Tibial nerve (tissue), 4 donors: ENCODE results near the gene GBE1. TPM values are rescaled to one million over a fixed set of nuclear protein-coding genes. Genes with fewer than 3 reads are reported as not detected.

Source experiments
- DNase-seq, 2 donors: peaks; one replicate each; pipeline ENCODE4 v3.0.0-alpha.2; 2019; ENCODE audit warnings: low spot score in 2 of 2
- H3K27ac ChIP-seq, 4 donors: fragments of 200-600 bp; sonication (generic) in 3 of 4; one replicate each; pipeline ENCODE4 v1.5.1; 2017 to 2019; ENCODE audit warnings: mild to moderate bottlenecking in 1 of 4
- H3K27me3 ChIP-seq, 2 donors: fragments of 200-600 bp; sonication (generic) in 1 of 2; one replicate each; pipeline versions ENCODE4 v1.5.1 to v1.6.0; 2017 to 2019
- H3K36me3 ChIP-seq, 3 donors: fragments of 200-600 bp; sonication (generic); one replicate each; pipeline ENCODE4 v1.5.1; 2018 to 2019
- H3K4me1 ChIP-seq, 4 donors: fragments of 200-600 bp; sonication (generic) in 3 of 4; one replicate each; pipeline ENCODE4 v1.5.1; 2017 to 2019
- H3K4me3 ChIP-seq, 4 donors: fragments of 200-600 bp; sonication (generic) in 3 of 4; one replicate each; pipeline ENCODE4 v1.5.1; 2017 to 2019; ENCODE audit warnings: mild to moderate bottlenecking in 1 of 4, moderate library complexity in 1 of 4
- H3K9me3 ChIP-seq, 4 donors: fragments of 200-600 bp; sonication (generic) in 3 of 4; one replicate each; pipeline ENCODE4 v1.5.1; 2017 to 2019
- EP300 ChIP-seq, 2 donors: sonication (generic); formaldehyde crosslinking; IDR thresholded peaks; one replicate each; pipeline ENCODE4 v1.6.1; 2017; ENCODE audit warnings: antibody characterized with exemption in 2 of 2, mild to moderate bottlenecking in 1 of 2
- POLR2A ChIP-seq, 2 donors: fragments of 450-650 bp; IDR thresholded peaks; one replicate each; pipeline ENCODE4 v1.6.1; 2017; ENCODE audit warnings: antibody characterized with exemption in 2 of 2, mild to moderate bottlenecking in 2 of 2, moderate library complexity in 2 of 2
- WGBS, 2 donors: methylation state at CpG; one replicate each; pipeline ENCODE4 v1.1.5; 2018; 5-methylcytosine and 5-hydroxymethylcytosine counted together
- total RNA-seq, 4 donors: library from RNA; depleted of rRNA; stranded (reverse); fragments of >200 nt; gene quantifications; one replicate each; pipeline ENCODE4 v1.1.0, GENCODE V29; 2016
- TF ChIP-seq, protein P1 (sequence below), 5 experiments: fragments of 200-600 bp in 3 of 5; fragments of 450-650 bp in 2 of 5; sonication (generic) in 3 of 5; IDR thresholded peaks; one replicate each; pipeline ENCODE4 v1.5.1; 2016 to 2019; ENCODE audit warnings: antibody characterized with exemption in 5 of 5, mild to moderate bottlenecking in 3 of 5, moderate library complexity in 2 of 5

Gene GBE1
- total RNA-seq, 4 donors from 2014 or later = 25.8 to 34.5 (median 31.3) TPM

DNA sequence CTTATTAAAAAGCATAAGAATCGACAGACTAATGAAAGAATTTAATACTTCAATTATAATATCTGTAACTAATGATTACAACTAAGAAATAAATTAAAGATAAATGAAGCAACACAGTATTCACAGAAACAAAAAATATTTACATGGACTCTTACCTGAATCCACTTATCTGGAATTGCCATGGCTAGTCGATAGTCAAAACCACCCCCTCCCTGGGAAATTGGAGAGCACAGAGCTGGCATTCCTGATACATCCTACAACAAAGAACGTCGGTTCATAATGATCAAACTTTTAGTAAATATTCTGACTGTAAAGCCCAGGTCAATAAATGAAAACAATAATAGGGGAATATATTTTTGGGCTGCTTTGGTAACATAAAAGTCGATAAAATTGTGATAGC, 175.5 kb downstream of the GBE1 start:
- no peaks in the 10 kb centered on the region for H3K4me1 ChIP-seq
- TF ChIP-seq, protein P1, sequence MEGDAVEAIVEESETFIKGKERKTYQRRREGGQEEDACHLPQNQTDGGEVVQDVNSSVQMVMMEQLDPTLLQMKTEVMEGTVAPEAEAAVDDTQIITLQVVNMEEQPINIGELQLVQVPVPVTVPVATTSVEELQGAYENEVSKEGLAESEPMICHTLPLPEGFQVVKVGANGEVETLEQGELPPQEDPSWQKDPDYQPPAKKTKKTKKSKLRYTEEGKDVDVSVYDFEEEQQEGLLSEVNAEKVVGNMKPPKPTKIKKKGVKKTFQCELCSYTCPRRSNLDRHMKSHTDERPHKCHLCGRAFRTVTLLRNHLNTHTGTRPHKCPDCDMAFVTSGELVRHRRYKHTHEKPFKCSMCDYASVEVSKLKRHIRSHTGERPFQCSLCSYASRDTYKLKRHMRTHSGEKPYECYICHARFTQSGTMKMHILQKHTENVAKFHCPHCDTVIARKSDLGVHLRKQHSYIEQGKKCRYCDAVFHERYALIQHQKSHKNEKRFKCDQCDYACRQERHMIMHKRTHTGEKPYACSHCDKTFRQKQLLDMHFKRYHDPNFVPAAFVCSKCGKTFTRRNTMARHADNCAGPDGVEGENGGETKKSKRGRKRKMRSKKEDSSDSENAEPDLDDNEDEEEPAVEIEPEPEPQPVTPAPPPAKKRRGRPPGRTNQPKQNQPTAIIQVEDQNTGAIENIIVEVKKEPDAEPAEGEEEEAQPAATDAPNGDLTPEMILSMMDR (IDR thresholded peaks at IDR 0.05) = no peak
- TF ChIP-seq EP300 (IDR thresholded peaks at IDR 0.05) (no peak), POLR2A (IDR thresholded peaks at IDR 0.05) (no peak)

DNA sequence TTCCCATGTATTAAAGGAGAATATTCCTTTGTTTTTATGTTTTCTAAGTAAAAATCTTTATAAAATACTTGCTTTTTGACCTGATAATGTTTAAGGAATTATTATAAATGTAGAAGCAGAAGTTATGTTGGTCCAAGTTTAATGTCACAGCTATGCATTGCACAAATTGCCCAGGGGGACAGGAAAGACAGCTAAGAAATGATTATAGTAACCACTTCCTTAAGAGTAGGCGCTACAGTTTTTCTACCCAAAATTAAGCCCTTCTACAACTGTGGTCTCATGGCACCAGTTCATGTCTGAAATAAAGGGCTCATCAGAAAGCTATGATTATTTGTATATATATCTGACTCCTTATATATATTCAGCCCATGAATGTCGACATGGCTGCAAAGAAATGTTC, 176.4 kb downstream of the GBE1 start:
- no peak overlapping the region for H3K27ac ChIP-seq
- H3K4me3 ChIP-seq = no peak overlapping the region
- no peak for DNase-seq
- TF ChIP-seq EP300 (IDR thresholded peaks at IDR 0.05) = no peak
- TF ChIP-seq, protein P1 (IDR thresholded peaks at IDR 0.05) = no peak
- no peak for TF ChIP-seq POLR2A (IDR thresholded peaks at IDR 0.05)
- 91 to 99% methylated on average over 2 of the region's 2 CpGs for WGBS, 2 donors
- peaks cover 0 to 4% (median 0%) of the 10 kb centered on the region in 4 donors for H3K4me1 ChIP-seq
- H3K36me3 ChIP-seq = no peaks in the 10 kb centered on the region
- H3K9me3 ChIP-seq = no peaks in the 10 kb centered on the region
- H3K27me3 ChIP-seq = no peaks in the 10 kb centered on the region

More for the DNA sequence above, 175.5 kb downstream of the GBE1 start:
- no peaks in the 10 kb centered on the region for H3K9me3 ChIP-seq
- WGBS, 2 donors = 93 to 96% methylated on average over 5 of the region's 5 CpGs
- H3K36me3 ChIP-seq = no peaks in the 10 kb centered on the region
- no peaks in the 10 kb centered on the region for H3K27me3 ChIP-seq
- no peak for DNase-seq
- no peak overlapping the region for H3K27ac ChIP-seq
- H3K4me3 ChIP-seq = no peak overlapping the region

DNA sequence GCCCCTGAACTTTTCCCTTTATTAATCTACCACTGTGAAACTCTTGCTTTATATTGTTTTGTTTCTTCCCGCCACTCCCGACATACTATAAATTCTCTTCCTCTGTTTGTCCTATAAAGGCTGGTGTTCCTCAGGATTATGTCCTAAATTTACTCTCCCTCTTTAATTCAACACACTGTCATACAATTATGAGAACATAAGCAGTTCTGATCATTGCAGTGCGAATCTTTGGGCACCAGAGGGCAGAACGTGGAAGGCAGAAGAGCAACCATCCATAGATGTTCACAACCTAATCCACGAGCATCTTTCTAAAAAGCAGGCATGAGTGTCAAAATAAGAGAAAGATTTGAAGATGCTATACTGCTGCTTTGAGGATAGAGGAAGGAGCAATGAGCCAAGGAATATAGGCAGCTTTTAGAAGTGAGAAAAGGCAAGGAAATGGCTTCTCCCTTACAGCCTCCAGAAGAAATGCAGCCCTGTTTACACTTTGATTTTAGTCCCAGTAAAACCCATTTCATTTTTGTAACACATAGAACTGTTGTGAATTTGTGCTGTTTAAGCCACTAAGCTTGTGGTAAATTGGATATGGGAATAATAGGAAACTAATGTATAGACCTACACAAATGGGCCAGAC, 179.4 kb downstream of the GBE1 start:
- Histone ChIP-seq H3K27me3 (no peaks in the 10 kb centered on the region), H3K27ac (no peak overlapping the region), H3K9me3 (no peaks in the 10 kb centered on the region), H3K36me3 (peaks cover 0 to under 1% (median 0%) of the 10 kb centered on the region in 3 donors), H3K4me1 (peaks cover 0 to 4% (median 0%) of the 10 kb centered on the region in 4 donors), H3K4me3 (no peak overlapping the region)
- 54 to 56% methylated on average over 5 of the region's 5 CpGs for WGBS, 2 donors
- no peak for TF ChIP-seq POLR2A (IDR thresholded peaks at IDR 0.05)
- TF ChIP-seq, protein P1 (IDR thresholded peaks at IDR 0.05) = peak in 4 of 5 experiments; percentile 16 to 43 (median 24)
- peak in 1 of 2 donors; percentile 18 for DNase-seq

DNA sequence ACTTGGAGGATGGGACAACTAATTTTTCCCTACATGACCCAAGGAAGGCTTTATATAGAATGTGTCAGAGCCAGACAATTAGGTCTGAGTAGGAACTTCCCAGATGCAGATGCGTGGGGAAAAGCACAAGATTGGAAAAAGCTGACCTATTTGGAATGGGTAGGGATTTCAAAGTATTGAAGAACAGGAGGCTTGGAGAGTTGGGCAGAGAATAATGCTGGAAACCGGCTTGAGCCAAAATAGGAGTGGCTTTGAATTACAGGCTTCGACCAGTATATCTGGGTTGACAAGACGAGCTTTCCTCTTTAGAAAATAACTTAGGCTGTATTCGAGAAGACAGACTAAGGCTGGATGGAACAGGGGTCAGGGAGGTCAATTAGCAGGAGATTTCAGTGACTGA, 181.1 kb downstream of the GBE1 start:
- H3K4me1 ChIP-seq = peaks cover 0 to 4% (median 0%) of the 10 kb centered on the region in 4 donors
- TF ChIP-seq EP300 (IDR thresholded peaks at IDR 0.05) (no peak), POLR2A (IDR thresholded peaks at IDR 0.05) (no peak)
- TF ChIP-seq, protein P1 (IDR thresholded peaks at IDR 0.05) = no peak
- no peaks in the 10 kb centered on the region for H3K27me3 ChIP-seq
- no peak for DNase-seq
- WGBS, 2 donors = 40 to 46% methylated on average over 5 of the region's 5 CpGs
- no peak overlapping the region for H3K27ac ChIP-seq
- H3K9me3 ChIP-seq = no peaks in the 10 kb centered on the region
- peaks cover 0 to 9% (median 0%) of the 10 kb centered on the region in 3 donors for H3K36me3 ChIP-seq
- H3K4me3 ChIP-seq = no peak overlapping the region

DNA sequence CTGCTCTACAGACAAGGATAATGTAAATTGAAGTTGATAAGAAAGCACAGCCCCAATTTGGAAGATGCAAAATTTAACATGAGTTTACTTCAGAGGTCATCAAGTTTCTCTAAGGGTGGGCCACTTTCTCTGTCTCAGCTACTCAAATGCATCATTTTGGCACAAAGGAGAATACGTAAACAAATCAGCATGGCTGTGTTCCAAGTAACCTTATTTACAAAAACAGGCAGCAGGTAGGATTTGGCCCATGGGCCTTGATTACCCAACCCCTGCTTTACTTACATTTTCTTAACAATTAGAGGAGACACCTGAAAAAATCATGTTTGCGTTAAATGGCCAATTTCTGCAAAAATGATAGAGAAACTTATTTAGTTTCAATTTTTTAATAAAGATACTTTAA, 181.7 kb downstream of the GBE1 start:
- 98% methylated on average over 2 of the region's 2 CpGs for WGBS, 2 donors
- Histone ChIP-seq H3K27ac (no peak overlapping the region), H3K4me1 (peaks cover 0 to 4% (median 0%) of the 10 kb centered on the region in 4 donors), H3K9me3 (no peaks in the 10 kb centered on the region), H3K27me3 (no peaks in the 10 kb centered on the region), H3K4me3 (no peak overlapping the region), H3K36me3 (peaks cover 0 to 9% (median 0%) of the 10 kb centered on the region in 3 donors)
- TF ChIP-seq EP300 (IDR thresholded peaks at IDR 0.05) = no peak
- no peak for TF ChIP-seq POLR2A (IDR thresholded peaks at IDR 0.05)
- TF ChIP-seq, protein P1 (IDR thresholded peaks at IDR 0.05) = no peak
- DNase-seq = no peak
